ENCODE data around the gene MOGAT2.

- TF ChIP-seq, protein P1, sequence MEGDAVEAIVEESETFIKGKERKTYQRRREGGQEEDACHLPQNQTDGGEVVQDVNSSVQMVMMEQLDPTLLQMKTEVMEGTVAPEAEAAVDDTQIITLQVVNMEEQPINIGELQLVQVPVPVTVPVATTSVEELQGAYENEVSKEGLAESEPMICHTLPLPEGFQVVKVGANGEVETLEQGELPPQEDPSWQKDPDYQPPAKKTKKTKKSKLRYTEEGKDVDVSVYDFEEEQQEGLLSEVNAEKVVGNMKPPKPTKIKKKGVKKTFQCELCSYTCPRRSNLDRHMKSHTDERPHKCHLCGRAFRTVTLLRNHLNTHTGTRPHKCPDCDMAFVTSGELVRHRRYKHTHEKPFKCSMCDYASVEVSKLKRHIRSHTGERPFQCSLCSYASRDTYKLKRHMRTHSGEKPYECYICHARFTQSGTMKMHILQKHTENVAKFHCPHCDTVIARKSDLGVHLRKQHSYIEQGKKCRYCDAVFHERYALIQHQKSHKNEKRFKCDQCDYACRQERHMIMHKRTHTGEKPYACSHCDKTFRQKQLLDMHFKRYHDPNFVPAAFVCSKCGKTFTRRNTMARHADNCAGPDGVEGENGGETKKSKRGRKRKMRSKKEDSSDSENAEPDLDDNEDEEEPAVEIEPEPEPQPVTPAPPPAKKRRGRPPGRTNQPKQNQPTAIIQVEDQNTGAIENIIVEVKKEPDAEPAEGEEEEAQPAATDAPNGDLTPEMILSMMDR (IDR thresholded peaks at IDR 0.05; ENCODE audit: poor library complexity) = no peak
- no peak for TF ChIP-seq EZH2 (IDR thresholded peaks at IDR 0.05; ENCODE audit: borderline replicate concordance)
These were observed 23.0 kb downstream of the MOGAT2 start for GRCh38 chr11:75740681-75741080.

Measured in hepatocyte (in vitro differentiated cells).